Measurements from ENCODE around the gene CYLD.

Gene CYLD

DNA sequence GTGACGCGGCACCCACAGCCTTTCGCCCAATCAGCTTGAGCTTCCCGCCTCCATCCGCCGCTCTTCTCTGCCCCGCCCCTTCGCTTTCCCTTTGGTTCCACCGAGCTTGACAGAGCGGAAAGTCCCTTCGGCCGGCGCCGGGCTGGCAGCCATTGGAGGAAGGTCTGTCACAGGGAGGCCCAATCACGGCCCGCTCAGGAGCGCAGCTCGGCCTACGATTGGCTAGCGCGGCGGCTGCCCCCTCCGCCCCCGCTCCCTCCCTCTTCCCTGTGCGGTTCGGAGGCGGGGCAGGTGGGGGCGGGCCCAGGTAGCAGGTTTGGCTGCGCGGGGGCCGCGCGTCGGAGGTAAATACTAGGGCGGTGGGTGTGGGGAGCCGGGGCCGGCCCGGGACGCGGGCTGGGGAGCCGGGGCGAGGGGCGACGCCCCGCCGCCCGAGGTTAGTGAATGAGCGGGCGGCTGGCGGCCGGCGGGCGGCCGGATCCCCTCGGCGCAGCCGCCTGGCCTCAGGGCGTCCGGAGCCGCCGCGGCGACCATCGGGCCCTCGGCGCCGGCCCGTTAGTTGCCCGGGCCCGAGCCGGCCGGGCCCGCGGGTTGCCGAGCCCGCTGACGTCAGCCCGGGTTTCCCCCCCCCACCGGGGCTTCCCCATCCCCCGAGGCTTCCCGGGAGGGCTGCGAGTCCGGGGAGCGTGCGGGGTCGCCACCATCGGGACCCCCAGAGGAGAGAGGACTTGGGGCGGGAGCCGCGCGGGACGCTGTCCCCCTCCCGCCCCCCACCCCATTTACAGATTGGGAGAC, at the start of gene CYLD:
Gene CYLD, plus strand, starts transcription at position 306 of the 795 bp plus-strand sequence. CDS start 7,613 bp downstream, outside the sequence.
- DNase-seq (ENCODE audit: low read depth in 2 of 3, low spot score in 1 of 3), result peak; percentile 97 to 100 (median 99)

DNA sequence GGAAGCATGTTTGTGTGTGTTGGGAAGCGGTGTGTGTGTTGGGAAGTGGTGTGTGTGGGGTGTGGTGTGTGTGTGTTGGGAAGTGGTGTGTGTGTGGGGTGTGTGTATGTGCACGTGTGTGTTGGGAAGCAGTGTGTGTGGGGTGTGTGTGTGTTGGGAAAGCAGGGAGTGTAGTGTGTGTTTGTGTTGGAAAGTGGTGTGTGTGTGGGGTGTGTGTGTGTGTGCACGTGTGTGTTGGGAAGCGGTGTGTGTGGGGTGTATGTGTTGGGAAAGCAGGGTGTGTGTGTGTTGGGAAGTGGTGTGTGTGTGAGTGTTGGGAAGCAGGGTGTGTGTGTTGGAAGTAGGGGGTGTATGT, 49.3 kb upstream of the CYLD start:
- no peak for DNase-seq (ENCODE audit: low read depth in 2 of 3, low spot score in 1 of 3)

- no peak for DNase-seq (ENCODE audit: low read depth in 2 of 3, low spot score in 1 of 3)
These were observed 48.7 kb upstream of the CYLD start, which contains the start of gene NOD2 for GRCh38 chr16:50692999-50693781. TSS of gene NOD2 (plus strand) at chr16:50693606. CDS start at chr16:50699496, 5,890 bp downstream.

- no peak for DNase-seq (ENCODE audit: low read depth in 2 of 3, low spot score in 1 of 3)
These were observed 47.7 kb upstream of the CYLD start for GRCh38 chr16:50694206-50694605.

DNA sequence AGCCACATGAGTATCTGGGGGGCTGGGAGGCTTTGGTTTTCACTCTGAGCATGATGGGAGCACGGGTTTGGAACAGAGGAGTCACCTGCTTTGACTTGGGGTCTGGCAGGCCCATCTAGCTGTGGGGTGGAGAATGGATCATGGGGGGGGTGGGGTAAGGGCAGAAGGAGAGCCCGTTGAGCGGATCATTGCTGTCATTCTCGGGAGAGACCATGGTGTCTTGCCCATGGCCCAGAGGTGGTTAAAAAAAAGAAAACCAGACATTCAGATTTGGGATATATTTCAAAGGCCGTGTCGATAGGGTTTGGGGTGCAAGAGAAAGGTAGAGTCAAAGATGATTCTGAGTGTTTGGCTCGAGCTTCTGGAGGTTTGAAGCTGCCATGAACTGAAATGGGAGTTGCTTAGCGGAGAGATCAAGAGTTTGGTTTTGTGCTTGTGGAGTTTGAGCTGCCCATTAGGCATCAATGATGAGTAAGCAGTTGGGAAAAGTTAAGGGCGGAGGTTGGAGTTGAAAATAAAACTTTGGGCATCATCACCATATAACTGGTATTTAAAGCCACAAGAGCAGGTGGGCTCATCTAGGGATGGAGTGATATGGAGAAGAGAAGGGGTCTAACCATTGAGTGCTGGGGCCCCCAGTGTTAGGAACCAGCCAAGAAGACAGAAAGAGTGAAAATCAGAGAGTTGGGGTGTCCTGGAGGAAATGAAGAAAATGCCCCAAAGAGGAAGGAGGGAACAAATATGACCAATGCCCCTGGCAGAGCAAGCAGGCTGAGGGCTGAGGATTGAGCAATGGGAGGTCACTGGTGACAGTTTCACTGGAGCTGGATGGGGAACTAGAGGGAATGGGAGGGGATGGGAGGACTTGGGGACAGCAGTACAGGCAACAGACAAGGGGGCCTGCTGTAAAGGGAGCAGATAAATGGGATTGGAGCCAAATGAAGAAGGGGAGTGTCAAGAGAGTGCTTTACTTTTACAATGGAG, 46.6 kb upstream of the CYLD start:
- no peak for DNase-seq (ENCODE audit: low read depth in 2 of 3, low spot score in 1 of 3)

DNA sequence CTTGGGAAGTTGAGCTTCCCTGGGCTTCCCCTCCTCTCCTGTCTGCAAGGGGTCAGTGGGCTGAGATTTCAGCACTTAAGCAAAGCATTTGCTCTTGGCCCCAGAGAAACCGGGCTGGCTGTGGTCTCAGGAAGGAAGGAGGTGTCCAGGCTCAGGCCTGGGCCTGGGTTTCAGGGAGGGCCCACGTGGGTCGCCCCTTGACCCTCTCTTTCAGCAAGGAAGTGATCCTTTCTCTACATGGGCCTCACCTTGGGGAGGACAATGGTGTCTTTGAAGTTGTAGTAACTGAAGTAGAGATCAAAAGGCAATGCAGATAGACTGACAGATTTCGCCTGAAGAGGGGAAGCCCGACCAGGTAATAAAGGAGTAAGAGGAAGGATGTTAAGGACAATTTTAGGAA, 45.8 kb upstream of the CYLD start:
- DNase-seq (ENCODE audit: low read depth in 2 of 3, low spot score in 1 of 3), result no peak

DNA sequence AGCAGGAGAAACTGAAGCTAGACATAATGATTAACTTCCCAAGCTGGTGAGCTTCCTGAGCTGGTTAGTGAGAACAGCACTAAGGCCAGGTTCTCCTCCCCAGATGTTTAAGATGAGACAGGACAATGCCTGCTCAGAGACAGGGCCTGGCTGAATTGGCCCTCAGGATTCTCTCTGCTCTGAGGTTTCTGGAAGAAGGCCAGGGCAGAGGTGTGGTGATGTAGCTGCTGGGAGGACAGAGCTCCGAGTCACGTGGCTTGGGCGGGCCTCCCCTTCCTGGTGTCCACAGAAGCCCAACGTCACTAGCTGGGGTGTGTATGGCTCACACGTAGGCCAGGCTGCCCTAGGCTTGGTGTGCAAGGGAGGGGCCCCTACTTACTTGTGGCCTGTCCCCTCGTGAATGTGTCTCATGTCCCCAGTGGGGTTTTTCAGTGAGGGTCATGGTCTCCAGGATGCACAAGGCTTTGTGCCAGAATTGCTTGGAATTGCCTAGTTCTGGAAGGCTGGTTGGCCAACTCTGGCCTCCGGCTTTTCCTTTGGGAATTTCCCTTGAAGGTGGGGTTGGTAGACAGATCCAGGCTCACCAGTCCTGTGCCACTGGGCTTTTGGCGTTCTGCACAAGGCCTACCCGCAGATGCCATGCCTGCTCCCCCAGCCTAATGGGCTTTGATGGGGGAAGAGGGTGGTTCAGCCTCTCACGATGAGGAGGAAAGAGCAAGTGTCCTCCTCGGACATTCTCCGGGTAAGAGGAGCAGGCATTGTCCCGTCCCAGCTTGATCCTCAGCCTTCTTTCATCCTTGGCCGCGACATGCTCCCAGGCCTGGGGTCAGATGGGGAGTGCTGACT, 45.1 kb upstream of the CYLD start:
- DNase-seq (ENCODE audit: low read depth in 2 of 3, low spot score in 1 of 3), result peak in 1 of 3 donors; percentile 62

DNA sequence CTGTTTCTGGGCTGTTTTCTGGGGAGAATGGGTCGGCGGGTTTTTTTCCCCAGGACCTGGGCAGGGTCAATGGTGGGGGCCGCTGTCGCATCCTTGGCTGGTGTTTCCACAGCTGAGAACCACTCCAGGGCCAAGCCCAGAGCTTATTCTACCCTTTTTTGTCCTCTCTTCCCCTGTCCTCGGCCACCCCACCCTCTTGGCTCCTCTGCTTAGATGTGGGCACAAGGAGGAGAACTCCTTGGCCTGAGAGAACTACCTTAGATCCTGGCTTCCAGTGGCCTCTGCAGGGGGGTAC, 44.5 kb upstream of the CYLD start:
- DNase-seq (ENCODE audit: low read depth in 2 of 3, low spot score in 1 of 3), result no peak

DNA sequence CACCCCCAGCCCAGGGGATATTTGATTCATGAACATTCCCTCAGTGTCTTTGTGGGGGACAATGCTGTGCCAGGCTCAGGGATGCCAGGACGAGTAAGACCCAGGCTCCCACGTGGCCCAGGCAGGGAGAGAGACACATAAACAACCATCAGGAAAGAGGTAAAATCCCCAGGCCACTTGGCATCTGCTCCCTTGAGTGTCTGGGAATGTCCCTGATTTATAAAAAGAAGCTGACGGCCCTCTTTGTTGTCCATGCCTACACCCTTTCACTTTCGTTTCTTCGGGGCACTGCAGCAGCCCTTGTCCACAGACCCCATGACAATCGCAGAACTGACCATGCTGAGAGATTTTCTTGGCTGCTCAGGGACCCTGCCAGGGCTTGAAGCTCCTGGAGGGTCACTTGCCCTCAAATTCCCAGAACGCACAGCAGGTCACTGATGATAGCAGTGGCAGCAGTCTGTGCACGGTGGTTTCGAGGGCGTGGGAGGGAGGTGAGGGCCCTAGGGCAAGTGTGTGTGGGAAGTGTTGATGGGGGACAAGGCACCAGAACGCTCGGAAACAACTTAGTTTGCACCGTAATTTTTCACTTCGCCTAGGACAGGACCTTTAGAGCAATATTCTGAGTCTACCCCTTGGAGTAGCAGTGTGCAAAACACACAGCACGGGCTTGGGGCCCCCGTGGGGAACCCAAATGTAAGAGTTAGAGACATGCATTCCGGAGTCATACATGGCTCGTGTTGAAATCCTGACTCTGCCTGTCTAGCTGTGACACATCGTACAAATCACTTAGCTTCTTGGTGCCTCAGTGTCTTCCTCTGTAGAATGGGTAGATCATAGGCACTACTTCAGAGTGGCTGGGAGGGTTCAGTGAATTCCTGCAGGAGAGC, 43.8 kb upstream of the CYLD start:
- peak in 2 of 3 donors; percentile 60 to 68 for DNase-seq (ENCODE audit: low read depth in 2 of 3, low spot score in 1 of 3)

- peak; percentile 62 to 73 (median 63) for DNase-seq (ENCODE audit: low read depth in 2 of 3, low spot score in 1 of 3)
These were observed 42.3 kb upstream of the CYLD start for GRCh38 chr16:50699326-50700159.

DNA sequence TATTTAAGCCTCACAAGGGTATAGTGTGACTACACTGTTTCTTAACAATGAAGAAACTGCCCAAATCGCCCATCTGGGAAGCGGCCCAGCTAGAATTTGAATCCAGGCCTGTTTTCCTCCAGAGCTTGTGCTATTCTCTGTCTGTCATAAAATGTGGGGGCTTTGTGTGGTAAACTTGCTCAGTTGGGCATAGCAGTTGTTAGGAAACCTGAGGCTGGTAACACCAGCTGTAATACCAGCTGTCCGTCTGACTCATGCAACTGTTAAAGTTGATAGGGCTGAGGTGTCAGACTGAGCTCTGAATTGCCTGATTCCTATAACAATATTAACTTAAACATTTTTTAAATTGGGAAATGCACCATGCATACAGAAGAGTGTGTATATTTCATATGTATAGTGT, 39.2 kb upstream of the CYLD start:
- DNase-seq (ENCODE audit: low read depth in 2 of 3, low spot score in 1 of 3), result no peak

DNA sequence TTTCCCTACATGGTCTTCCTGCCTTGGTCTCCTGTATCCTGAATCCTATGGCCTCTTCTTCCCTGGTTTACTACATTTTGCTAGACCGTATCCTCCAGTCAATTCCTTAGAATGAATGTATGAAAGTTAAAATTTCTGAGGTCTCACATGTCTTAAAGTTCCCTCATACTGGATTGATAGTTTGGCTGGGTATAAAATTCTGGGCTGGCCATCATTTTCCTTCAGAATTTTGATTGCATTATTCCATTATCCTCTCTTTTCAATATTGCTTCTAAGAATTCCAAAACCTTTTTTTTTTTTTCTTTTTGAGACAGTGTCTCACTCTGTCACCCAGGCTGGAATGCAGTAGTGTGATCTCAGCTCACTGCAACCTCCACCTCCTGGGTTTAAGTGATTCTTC, 37.6 kb upstream of the CYLD start:
- DNase-seq (ENCODE audit: low read depth in 2 of 3, low spot score in 1 of 3), result no peak

DNA sequence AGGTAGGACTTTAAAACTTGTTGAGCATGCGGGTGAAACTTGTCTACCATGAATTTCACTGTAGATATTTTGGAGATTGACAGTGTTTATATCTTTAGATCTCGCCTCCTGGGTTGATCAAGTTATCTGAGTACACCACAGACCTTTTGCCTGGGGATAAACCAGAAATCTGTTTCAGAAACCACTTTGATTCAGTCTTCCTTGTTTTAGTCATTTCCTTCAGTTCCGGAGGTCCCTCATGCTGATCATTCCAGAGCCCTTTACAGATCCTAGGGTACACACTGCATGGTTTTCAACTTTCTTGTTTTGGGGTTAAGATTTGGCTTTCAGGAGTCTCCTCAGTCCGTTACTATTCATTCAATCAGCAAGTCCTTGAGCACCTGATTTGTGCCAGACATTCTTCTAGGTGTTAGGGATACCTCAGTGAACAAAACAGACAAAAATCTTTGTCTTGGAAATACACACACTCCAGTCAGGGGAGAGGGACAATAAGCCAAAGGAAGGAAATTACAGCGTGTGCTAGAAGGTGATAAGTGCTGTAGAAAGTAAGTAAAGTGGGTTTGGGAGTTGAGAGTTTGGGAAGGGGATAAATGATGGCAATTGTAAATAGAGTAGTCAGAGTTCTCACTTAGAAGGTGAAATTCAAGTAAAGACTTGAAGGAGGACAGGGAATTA, 36.3 kb upstream of the CYLD start:
- DNase-seq (ENCODE audit: low read depth in 2 of 3, low spot score in 1 of 3), result no peak

GRCh38 chr16:50706250-50706649, 35.6 kb upstream of the CYLD start:
- no peak for DNase-seq (ENCODE audit: low read depth in 2 of 3, low spot score in 1 of 3)

DNA sequence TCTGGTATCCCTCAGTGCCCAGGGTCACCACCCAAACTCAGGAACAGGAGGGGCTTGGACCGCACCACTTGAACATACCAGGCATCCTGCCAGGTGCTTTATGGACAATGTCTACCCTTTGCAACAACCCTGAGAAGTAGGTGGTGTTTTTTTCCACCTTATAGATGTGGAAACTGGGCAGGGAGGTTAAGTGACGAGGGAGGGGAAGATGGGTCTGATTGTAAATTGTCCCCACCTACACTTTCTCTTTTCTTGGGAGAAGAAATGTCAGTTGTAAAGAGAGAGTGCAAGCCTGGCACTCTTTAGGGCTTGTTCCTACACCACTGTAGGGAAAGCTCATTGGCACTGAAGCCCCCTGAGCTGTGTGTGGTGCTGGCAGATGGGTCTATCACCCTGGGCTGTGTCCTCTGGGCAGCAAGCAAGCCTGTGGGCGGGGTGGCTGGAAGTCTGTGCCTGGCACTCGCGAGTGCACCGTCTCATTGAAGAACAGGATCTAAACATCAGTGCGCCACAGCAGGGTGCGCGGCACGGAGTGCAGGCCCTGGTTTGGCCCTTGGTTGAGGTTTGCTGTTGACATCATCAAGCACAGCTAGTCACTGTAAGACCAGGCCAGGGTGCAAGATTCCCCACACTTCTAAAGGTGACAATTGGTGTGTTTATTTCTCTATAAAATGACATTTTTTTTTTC, 33.4 kb upstream of the CYLD start:
- peak in 1 of 3 donors; percentile 37 for DNase-seq (ENCODE audit: low read depth in 2 of 3, low spot score in 1 of 3)

GRCh38 chr16:50709061-50709684, 32.7 kb upstream of the CYLD start:
- DNase-seq (ENCODE audit: low read depth in 2 of 3, low spot score in 1 of 3), result no peak

DNA sequence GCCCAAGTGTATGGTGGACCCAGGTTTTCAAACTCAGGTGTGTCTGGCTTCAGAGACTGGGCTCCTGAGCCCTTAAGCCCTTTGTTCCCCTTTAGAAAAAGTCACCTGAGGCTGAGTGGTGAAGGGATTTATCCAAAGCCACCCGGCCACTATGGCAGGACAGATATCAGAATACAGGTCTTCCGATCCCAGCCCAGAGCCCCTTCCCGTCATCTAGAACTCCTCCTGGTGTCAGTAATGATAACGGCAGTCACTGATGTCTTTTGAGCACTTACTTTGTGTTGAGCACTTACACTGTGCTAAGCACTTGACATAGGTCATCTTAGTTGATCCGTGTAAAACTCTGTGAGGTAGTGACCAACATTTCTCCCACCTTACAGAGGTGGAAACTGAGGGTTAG, 31.9 kb upstream of the CYLD start:
- DNase-seq (ENCODE audit: low read depth in 2 of 3, low spot score in 1 of 3), result no peak
